Suppressor macrophage treated with lipopolysaccharide for 4 hours (primary cell): ENCODE measurements around the gene WASF3.

Experiments
- DNase-seq: peaks from one replicate; pipeline ENCODE4 v3.0.0-alpha.2; 2020

Gene WASF3

DNA sequence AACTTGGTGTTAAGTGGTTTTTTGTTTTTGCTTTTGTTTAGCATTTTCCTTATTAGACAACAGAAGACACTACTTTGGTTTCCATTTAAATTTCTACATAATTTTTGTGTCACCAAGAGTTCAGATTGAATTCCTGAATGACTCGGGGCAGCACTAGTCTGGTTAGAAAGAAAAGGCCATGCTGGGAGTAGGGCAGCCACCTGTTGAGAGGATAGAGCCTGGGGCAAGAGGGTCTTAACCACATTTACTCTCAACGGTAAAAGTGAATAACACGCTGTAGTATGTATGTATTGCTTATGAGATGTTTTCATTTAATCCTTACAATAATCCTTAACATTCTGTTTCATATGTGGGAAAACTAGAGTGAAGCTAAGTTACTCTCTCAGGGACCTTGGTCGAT is 131.5 kb downstream of the WASF3 start:
- DNase-seq, result no peak

DNA sequence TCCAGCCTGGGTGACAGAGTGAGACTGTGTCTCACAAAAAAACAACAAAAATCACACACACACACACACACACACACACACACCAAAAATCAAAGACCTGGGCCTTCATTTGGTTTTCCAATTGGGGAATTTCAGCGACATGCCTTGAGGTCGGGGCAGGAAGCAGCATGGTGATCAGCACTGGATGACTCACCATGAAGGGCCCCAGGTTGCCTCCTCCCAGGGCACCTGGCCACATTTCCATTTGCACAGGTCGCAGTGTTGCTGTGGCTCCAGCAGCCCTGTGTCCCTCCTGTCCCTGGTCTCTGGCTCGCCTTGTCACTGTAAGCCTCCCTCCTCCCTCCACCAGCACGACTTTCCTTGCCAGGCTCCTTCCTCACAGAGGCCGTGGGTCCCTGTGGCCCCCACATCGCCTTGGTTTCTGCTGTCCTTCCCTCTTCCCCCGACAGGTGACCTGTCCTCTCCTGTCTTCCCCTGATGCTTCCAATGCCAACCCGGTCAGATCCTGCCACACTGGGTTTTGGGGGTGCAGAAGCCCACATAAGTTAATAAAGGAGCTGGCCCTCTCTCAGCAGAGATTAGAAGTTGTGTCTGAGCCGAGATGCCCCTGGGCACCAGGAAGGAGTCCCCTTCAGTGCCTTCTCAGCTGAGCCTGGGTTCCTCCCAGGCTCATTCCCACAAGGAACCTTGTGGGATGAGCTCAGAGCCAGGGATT is 136.4 kb downstream of the WASF3 start:
- DNase-seq, result no peak

DNA sequence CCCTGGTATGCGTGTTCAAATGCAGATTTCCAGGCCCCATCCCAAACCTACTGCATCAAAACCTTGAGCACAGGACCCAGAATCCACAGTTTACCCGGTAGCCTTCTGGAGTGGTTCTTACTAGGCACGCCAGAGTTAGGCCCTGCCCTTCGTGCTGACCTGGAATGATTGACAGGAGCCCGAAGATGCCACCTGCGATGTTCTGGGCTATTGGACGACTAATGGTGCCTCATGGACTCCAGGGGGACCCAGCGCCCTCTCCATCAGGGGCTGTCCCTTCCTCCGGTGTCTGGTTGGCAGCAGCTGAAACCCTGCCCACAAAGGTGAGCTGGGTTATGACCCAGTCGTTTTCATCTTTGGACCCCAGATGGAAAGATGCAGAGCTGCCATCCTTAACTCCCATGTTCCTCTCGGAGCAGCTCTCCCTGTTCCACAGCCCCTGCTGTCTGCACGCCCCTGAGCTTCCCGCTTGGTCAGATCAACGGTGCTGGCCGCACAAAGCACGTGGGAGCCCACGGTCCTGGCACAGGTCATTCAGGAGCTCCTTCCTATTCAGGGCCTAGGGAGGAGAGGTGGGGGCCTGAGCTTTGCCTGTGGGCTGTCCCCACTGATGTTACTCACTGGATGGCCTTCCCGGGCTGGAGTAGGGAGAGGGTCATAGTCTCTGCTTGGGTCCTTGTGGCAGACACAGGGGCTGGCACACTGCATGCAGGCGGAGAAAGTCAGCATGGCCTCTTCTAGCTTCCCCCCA is 137.3 kb downstream of the WASF3 start:
- no peak for DNase-seq

DNA sequence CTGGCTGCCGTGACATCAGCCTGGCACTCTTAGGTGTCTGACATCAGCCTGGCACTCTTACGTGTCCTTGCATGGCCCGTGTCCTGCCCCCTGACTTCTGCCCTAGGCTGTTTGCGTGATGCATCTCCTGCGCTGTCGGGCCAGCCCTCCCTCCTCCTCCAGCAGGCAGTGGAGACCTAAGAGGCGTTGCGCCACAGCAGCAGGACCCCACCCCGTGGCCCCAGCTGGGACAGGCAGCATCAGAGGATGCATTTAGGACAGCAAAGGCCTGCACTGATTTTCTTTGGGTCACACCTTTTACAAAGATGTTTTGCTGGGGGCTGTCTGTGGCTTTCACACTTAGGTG is 137.8 kb downstream of the WASF3 start:
- no peak for DNase-seq

DNA sequence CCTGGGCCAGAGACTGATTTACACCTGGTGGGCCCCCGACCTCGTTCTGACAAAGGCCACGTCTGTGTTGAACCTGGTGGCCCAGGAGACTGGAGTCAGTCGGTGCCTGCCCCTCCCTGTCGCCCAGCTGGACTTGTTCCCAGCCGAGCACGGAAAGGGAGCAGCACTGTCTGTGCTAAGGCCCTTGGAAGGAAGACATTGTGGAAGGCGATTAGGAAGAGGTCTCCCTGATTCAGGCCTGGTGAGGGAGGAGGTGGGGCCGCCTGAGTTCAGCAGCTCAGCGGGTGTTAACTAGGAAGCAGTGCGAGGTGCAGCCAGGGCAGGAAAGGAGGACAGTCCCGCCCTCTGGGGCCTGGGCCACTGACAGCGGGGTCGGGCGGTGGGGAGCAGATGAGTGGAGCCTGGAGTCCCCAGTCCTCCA is 138.4 kb downstream of the WASF3 start:
- no peak for DNase-seq

DNA sequence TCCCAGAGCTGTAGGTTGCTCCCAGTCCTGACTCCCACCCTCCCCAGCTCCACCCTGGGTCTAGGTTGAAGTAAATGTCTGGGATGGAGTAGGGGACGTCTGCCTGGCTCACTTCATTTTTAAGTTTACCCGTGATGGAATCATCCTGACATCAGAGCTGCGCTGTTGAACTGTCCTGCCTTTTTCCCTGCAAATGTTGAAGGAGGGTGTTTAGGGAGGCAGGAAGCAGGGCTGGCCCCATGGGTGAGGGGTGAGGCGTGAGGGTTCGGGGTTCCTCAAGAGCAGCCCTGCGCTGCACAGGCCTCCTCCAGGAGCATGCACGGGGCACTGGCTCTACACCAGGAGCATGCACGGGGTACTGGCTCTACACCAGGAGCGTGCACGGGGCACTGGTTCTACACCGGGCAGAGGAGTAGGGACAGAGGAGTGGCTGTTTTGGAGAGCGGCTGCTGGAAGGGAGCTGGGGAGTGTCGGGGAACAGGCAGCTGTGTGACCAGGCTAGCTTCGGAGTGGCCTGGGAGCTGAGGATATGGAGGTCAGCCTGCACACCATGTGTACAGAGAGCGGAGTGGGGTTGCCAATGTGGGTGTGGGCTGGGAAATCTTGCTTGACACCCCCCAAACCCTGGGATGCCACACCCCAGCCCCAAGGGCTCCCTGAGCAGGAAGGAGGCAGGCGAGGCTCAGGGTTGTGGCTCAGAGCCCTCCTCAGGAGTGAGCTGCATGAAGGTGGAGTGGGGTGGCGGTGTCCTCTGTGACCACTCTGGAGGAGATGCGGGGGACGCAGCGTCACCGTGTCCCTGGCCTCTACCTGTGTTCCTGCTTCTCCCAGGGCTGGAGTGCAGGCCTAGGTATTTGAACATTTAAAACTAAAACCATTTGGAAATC is 139.8 kb downstream of the WASF3 start:
- DNase-seq, result no peak

DNA sequence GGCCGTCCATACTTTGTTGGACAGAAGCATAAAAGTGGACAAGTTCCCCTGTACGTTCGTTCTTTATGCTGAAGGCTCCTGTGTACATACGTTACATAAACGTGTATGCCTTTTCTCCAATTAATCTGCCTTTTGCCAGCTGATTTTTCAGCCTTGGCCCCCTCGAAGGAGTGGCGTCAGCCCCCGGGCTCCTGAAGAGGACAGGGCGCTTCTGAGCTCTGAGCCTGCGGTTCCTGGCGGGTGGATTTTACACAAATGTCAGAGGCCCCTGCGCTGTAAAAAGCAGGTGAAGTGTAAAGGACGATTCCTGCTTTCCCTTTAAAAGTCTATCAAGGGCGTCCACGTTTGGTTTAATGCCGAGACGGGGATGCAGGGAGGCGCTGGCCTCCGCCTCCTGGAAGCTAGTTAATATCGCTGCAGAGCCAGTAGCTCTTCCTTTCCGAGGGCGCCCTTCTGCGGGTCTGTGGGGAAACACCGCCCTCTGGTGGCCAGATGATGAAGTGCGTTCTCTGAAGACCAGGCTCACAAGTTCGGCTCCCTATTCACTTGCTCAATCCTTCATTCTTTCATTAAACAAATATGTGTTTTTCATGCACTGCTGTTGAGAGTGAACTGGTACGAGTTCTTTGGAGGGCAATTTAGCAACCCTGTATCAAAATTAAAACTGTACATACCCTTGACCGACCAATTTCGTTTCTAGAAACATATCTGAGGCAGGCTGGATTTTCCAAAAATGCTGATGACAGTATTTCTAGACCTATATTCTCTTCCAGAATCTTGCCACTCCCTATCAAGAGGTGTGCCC is 141.1 kb downstream of the WASF3 start:
- peak; percentile 77 for DNase-seq

DNA sequence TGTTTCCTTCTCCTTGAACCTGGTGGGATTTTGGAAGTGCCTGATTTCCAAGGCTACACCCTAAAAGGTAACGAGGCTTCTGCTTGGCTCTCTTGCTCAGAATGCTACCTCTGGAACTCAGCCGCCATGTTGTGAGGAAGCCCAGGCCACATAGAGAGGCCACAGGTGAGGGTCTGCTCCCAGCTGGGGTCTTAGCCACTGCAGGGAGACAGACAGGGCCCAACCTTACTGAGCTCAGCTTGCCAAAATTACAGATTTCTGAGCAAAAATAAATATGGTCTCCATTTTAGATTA is 141.7 kb downstream of the WASF3 start:
- DNase-seq, result no peak

DNA sequence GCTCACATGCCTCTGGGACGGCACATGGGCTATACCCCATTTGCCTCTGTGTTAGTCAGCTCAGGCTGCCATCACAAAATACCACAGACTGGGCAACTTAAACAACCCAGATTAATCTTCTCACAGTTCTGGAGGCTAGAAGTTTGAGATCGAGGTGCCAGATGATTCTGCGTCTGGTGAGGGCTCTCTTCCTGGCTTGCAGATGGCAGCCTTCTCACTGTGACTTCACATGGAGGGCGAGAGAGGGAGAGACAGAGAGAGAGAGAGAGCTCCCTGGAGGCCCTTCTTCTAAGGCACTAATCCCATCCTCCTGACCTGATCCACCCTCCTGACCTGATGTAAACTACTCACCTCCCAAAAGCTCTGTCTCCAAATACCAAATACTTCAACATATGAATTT is 148.1 kb downstream of the WASF3 start:
- DNase-seq, result no peak

DNA sequence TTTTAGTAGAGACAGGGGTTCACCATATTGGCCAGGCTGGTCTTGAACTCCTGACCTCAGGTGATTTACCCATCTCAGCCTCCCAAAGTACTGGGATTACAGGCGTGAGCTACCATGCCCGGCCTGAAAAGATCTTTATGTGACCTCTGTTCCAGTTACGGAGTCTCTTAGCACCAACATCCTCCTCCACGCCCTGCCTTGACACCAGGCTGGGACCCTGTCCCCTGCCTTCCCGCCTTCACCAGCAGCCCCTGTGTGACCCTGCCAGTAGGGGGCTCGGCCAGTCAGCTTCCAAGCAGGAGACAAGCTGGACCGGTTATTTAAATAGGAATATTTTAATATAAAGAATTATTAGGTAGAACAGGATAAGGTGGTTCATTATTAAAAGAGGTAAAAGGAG is 148.9 kb downstream of the WASF3 start:
- DNase-seq, result no peak

DNA sequence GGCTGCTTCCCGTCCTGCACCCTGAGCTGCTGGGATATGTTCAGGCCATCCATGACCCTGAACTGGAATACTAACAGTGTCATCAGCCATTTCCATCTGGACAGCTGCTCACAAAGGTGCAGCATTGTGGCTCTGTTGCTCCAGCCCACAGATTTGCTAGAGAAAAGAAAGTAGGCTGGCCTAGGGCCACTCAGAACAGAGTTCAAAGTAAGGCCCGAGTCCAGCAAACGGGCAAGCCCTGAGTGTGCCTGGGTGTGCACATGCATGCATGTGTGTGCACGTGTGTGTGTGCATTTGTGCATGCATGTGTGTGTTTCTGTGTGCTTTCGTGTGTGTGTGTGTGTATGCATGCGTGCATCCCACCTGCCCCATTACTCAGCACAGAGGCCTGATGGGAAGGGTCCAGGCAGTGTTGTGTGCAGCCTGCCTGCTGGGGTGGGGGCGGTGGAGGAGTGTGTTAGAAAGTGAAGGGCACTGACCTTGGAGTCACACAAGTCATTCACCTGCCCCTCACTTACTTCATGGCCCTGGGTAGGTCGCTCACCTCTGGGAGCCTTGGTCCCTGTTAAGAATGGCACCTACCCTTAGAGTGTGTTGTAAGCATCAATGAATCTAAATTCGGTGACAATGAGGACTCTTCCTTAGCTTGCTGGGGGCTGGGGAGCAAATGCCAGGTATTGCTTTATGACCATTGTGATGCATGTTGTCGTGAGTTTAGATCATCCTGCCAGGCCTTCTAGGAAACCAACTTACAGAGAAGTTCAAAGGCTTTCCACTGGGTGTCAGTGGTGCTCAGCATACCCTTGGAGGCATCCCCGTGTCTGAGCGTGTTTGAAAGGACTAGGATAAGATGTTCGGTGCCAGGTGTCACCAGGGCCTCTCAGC is 149.9 kb downstream of the WASF3 start:
- peak; percentile 31 for DNase-seq

DNA sequence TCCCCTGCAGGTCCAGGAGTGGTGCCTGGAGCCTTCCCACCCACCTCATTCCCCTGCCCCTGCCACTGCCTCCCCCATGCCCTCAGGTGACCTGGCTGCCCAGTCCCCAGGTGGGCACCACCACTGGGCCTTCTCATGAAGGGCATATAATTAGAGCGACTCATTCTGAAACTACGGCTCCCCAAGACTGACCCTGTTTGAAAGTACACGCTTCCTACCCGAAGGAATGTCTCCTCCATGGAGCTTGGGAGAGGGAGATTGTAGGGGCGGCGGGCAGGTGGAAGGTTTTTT is 150.5 kb downstream of the WASF3 start:
- DNase-seq, result no peak

DNA sequence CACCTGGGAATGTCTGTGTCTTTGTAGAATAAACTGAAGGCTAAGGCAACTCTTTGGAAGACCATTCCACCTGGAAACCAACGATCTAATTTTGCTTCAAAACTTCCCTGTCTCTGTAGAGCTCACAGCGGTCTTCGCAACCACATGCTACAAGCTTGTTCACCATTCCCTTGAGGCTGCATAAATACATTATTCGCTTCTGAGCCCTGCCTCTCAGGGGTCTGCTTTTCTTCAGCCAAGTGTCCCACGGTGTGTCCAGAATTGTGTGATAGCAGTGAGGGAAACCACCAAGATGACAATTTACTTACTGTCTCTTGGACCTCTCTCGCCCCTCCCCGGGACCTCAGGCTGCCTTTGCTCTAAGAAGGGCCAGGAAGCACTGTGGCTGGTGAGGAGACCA is 152.0 kb downstream of the WASF3 start:
- DNase-seq, result no peak

DNA sequence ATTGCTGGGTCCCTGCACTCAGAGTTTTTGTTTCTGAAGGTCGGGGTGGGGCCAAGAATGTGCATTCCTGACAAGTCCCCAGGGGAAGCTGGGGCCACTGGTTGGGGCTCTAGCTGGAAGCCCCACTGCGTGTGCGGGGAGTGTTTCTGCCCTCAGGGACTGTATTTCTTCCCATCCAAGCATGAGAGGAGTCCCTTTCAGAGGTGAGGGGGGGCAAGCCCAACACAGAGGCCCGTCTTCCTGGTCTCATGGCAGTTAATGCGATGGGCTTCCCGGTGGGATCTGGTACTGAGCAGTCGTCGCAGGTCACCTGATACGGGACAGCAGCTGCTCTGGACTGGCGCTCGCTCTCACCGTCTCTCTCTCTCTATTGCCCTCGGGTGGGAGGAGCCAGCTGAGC is 152.7 kb downstream of the WASF3 start:
- DNase-seq, result no peak

DNA sequence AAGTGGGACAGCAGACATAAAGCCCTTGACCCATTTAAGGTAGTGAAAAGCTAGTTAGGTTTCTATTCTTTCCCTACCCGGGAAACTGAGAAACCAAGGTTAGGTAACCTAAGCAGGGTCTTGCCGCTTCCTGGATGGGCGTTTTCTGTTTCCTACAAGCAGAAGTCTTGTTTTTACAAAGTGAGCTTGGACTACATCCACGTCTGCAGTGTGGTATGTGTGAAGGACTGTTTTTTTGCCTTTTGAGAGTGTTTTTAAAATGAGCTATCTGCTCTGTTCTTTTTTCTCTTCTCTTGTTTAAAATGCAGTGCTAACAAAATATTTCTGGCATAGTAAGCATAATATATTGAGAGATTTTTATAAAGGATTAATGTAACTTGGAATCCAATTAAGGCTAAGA is 153.7 kb downstream of the WASF3 start:
- no peak for DNase-seq

DNA sequence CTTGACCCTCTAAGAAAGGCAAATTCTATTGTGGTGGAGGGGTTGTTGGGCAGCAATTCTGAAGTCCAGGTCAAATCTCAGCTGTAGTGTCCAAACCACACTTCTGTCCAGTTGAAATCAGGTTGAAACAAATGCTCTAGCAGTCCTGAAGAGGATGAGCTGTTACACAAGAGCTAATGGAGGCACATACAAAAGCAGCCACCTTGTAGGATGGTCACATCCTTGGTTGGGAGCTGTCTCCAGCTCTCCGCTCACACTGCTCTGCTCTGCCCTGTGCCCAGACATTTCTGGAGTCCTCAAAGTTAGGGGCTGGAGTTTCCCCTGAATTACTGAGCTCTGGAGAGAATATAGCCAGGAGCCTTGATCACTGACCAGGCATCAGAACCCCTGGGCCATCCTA is 155.9 kb downstream of the WASF3 start:
- DNase-seq, result no peak

DNA sequence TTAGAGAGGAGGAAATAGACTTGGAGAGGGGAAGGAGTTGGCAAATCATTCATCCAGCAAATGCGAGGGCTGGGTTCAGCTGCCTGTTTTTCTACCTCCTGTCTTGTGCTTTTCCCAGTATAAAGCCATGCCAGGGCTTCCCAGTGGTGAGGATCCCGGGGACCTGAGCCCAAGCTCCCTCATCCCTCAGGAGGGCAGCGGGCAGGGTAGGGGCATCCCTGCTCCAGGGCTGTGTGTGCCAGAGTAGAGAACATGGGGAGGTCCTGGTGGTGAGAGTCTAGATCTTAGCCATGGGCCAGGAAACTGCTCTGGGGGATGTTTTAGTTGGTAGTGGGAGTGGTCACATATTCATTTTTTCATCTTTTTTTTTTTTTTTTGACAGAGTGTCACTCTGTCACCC is 159.5 kb downstream of the WASF3 start:
- DNase-seq, result no peak

DNA sequence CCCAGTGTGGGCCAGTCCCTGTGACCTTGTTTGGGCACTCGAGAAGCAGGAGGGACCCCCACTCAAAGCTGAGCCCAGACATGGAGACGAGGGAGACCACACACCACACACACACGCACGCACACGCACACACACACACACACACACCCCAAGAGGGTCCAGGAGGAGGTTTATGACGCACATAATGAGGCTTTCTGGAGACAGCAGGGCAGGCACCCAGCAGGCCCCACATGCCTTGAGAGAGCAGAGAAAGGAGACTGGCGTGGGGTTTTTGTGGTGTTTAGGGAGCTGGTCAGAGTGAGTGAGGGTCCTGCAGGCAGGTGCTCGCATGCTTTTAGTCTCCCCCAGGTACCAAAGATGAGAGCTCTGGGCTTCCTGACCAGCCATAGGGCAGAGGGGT is 160.7 kb downstream of the WASF3 start:
- DNase-seq, result no peak

DNA sequence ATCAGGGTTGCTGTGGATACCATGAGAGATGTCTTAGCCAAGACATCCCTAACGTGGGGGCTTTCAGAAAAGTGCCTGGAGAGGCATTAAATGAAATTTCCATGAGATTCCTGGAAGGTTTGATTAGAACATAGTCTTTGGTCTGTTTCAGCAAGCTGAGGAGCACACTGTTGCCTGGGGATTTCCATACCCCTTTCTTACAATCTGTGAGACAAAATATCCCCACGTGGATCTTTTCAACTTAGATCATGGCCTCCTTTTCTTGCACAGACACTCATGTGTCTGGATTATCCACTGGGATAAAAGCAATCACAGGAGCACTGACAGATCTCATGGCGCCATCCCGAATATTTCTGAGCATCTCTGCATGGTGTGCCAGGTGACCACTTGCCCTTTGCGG is 161.4 kb downstream of the WASF3 start:
- DNase-seq, result no peak

DNA sequence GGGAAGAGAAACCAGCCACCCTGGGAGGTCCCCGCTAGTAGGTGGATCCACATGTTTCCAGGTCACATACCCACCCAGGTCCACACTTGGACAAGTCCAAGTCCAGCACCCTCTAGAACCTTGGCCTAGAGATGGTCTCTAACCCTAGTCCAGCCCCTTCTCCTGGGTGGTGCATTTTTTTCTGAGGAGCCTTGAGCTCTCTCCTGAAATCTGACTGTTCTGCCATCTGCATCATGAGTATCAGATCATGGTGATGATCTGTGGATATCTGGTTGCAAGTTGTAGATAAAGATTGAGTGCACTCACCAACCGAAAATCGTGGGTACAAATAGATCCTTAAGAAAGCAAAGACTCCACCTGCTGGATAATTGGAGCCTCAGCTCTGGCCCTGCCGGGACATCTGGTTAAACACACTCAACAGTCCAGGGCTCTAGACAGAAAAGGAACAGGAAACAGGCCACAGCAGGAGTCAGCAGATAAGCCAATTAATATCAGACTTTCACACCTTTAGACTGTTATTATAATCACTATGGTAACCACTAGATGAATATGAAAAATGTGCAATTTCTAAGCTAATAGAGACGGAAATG is 162.0 kb downstream of the WASF3 start:
- no peak for DNase-seq

DNA sequence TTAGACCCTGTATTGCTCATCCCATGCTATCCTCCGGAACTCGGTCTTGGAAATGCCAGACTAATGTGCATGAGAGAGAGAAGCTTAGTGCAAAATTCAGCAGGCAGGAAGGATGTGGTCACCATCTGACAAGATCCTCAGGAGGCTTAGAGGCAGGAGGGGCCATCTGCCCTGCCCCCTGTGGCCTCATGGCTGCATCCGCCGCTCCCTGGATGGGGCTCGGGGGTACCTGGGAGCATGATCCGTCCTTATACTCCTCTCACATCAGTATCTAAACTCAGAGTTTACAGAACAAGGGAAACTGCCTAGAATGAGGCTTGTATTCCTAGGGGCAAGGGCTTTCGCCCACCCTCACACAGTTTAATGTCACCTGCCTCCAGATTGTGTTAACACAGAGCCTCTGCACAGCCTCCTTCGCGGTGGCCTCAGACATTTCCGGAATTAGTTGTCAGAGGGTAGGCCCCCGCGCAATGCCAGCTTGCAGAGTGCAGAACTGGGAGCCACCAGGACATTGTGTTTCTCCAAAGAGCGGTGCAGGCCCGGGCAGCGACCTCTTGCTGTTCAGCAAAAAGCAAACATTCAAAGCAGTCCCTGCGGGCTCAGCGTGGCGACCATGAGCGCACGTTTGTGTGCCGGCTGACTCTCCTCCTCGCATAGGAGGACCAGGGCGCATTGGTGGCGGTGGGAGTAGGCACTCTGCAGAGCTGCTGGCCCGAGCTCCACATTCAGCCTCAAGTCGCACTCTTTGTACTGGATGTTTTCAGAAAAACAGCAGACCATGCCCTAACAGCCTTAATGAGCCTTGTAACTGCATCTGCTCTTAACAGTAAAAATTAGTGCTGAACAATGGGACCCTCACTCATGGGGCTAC is 164.0 kb downstream of the WASF3 start:
- DNase-seq, result no peak
